Measurements from ENCODE around the gene SEMA3G. TPM values are rescaled to one million over a fixed set of nuclear protein-coding genes. Genes with fewer than 3 reads are reported as not detected.

Gene SEMA3G
- total RNA-seq, 2 donors from 2014 or later = 0.20 to 0.33 TPM

- DNase-seq (ENCODE audit: low spot score in 2 of 2) (peak in 1 of 2 donors; percentile 42), ATAC-seq (peak; percentile 39 to 68)
- H3K36me3 Mint-ChIP-seq = no peaks in the 10 kb centered on the region
These were observed 59.7 kb downstream of the SEMA3G start for GRCh38 chr3:52385157-52385556.

GRCh38 chr3:52384019-52384761 is 60.7 kb downstream of the SEMA3G start:
- no peaks in the 10 kb centered on the region for H3K36me3 Mint-ChIP-seq
- no peak for DNase-seq (ENCODE audit: low spot score in 2 of 2)
- no peaks in the 10 kb centered on the region for H3K9me3 Mint-ChIP-seq
- no peak for ATAC-seq
- no peak overlapping the region for H3K27ac Mint-ChIP-seq

More at GRCh38 chr3:52385157-52385556, 59.7 kb downstream of the SEMA3G start:
- Mint-ChIP-seq H3K27ac (no peak overlapping the region), H3K9me3 (no peaks in the 10 kb centered on the region)

- DNase-seq (ENCODE audit: low spot score in 2 of 2) (no peak), ATAC-seq (no peak)
- H3K36me3 Mint-ChIP-seq = no peaks in the 10 kb centered on the region
- no peaks in the 10 kb centered on the region for H3K9me3 Mint-ChIP-seq
- no peak overlapping the region for H3K27ac Mint-ChIP-seq
These were observed 61.5 kb downstream of the SEMA3G start for GRCh38 chr3:52383446-52383845.

Other genes with a start within 250 kb of the SEMA3G start
- gene ALAS1, start 246.9 kb downstream of the SEMA3G start, total RNA-seq = 10 to 100 TPM; 56.1 to 72.0 TPM
- gene TLR9, start 219.5 kb downstream of the SEMA3G start, total RNA-seq = under 1 TPM; 0.18 to 0.86 TPM
- 100 to 1,000 TPM in 1 of 2 donors, 10 to 100 TPM in 1; 75.8 to 139 TPM for gene TWF2, start 205.9 kb downstream of the SEMA3G start, total RNA-seq
- 10 to 100 TPM; 52.3 to 74.1 TPM for gene PPM1M, start 199.3 kb downstream of the SEMA3G start, total RNA-seq
- 100 to 1,000 TPM in 1 of 2 donors, 10 to 100 TPM in 1; 96.6 to 129 TPM for gene WDR82, start 166.5 kb downstream of the SEMA3G start, total RNA-seq
- gene GLYCTK, start 157.3 kb downstream of the SEMA3G start, total RNA-seq = 10 to 100 TPM; 20.4 to 24.1 TPM
- 10 to 100 TPM; 17.5 to 19.8 TPM for gene DNAH1, start 128.8 kb downstream of the SEMA3G start, total RNA-seq
- 100 to 1,000 TPM; 100 to 148 TPM for gene BAP1, start 35.1 kb downstream of the SEMA3G start, total RNA-seq
- 10 to 100 TPM; 17.2 to 36.0 TPM for gene PHF7, start 34.4 kb downstream of the SEMA3G start, total RNA-seq
- 1 to 10 TPM; 6.6 to 8.4 TPM for gene TNNC1, start 8.9 kb upstream of the SEMA3G start, total RNA-seq
- 100 to 1,000 TPM in 1 of 2 donors, 10 to 100 TPM in 1; 79.7 to 105 TPM for gene NISCH, start 10.5 kb upstream of the SEMA3G start, total RNA-seq
- gene STAB1, start 50.2 kb upstream of the SEMA3G start, total RNA-seq = under 1 TPM in 1 of 2 donors, not detected in 1; 0.36 TPM
- 10 to 100 TPM; 26.5 to 30.6 TPM for gene NT5DC2, start 88.8 kb upstream of the SEMA3G start, total RNA-seq
- gene UQCC5, start 91.5 kb upstream of the SEMA3G start, total RNA-seq = 10 to 100 TPM; 14.1 to 16.8 TPM
- 10 to 100 TPM; 69.5 to 70.1 TPM for gene PBRM1, start 240.8 kb upstream of the SEMA3G start, total RNA-seq
- 100 to 1,000 TPM; 171 to 217 TPM for gene GNL3, start 240.9 kb upstream of the SEMA3G start, total RNA-seq

Data from activated naive CD4-positive, alpha-beta T cell treated with anti-CD3 and anti-CD28 coated beads, Interleukin-2, amount 50 U/mL, for 72 hours (primary cell).